ENCODE data around the gene GNG12.

GRCh38 chr1:67677408-67677807, 155.9 kb downstream of the GNG12 start:
- TF ChIP-seq ARNTL (CRISPR knock-in tag; IDR thresholded peaks at IDR 0.05; ENCODE audit: borderline replicate concordance, low read depth), result no peak
- TF ChIP-seq TCF4 (CRISPR knock-in tag; IDR thresholded peaks at IDR 0.05; ENCODE audit: borderline replicate concordance), result no peak
- no peak for TF ChIP-seq PPARA (CRISPR knock-in tag; IDR thresholded peaks at IDR 0.05; ENCODE audit: borderline replicate concordance)
- TF ChIP-seq GLIS3 (CRISPR knock-in tag; IDR thresholded peaks at IDR 0.05), result no peak
- TF ChIP-seq, protein P1, sequence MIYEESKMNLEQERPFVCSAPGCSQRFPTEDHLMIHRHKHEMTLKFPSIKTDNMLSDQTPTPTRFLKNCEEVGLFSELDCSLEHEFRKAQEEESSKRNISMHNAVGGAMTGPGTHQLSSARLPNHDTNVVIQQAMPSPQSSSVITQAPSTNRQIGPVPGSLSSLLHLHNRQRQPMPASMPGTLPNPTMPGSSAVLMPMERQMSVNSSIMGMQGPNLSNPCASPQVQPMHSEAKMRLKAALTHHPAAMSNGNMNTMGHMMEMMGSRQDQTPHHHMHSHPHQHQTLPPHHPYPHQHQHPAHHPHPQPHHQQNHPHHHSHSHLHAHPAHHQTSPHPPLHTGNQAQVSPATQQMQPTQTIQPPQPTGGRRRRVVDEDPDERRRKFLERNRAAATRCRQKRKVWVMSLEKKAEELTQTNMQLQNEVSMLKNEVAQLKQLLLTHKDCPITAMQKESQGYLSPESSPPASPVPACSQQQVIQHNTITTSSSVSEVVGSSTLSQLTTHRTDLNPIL (CRISPR knock-in tag; IDR thresholded peaks at IDR 0.05; ENCODE audit: low read depth), result no peak
- TF ChIP-seq ZC3H10 (CRISPR knock-in tag; IDR thresholded peaks at IDR 0.05), result no peak
- TF ChIP-seq ZFP3 (CRISPR knock-in tag; IDR thresholded peaks at IDR 0.05), result no peak
